Muscle layer of duodenum (tissue), 2 donors: Measurements from ENCODE around the gene PLA2G15.

ENCODE experiments used
- H3K27ac ChIP-seq: one replicate; pipeline ENCODE4 v1.7.0; 2013; ENCODE audit warnings: mild to moderate bottlenecking, low read length
- H3K27me3 ChIP-seq: one replicate; pipeline ENCODE4 v1.7.0; 2013; ENCODE audit warnings: low read depth, mild to moderate bottlenecking, control low read depth, low read length
- H3K36me3 ChIP-seq, 2 donors: one replicate each; pipeline ENCODE4 v1.7.0; 2013; ENCODE audit warnings: low read length in 2 of 2, control low read depth in 1 of 2, mild to moderate bottlenecking in 1 of 2; ENCODE audit not compliant: insufficient read depth in 2 of 2, control insufficient read depth in 1 of 2
- H3K4me1 ChIP-seq, 2 donors: one replicate each; pipeline ENCODE4 v1.7.0; 2013; ENCODE audit warnings: low read length in 2 of 2, mild to moderate bottlenecking in 2 of 2, control low read depth in 1 of 2, moderate library complexity in 1 of 2; ENCODE audit not compliant: insufficient read depth in 2 of 2, control insufficient read depth in 1 of 2
- H3K4me3 ChIP-seq, 2 donors: one replicate each; pipeline ENCODE4 v1.7.0; 2013; ENCODE audit warnings: low read length in 2 of 2, low read depth in 1 of 2, mild to moderate bottlenecking in 1 of 2
- H3K9me3 ChIP-seq, 2 donors: one replicate each; pipeline ENCODE4 v1.7.0; 2013; ENCODE audit warnings: low read length in 2 of 2, control low read depth in 1 of 2, mild to moderate bottlenecking in 1 of 2; ENCODE audit not compliant: control insufficient read depth in 1 of 2
- donor health status: healthy.

PLA2G15 gene

DNA sequence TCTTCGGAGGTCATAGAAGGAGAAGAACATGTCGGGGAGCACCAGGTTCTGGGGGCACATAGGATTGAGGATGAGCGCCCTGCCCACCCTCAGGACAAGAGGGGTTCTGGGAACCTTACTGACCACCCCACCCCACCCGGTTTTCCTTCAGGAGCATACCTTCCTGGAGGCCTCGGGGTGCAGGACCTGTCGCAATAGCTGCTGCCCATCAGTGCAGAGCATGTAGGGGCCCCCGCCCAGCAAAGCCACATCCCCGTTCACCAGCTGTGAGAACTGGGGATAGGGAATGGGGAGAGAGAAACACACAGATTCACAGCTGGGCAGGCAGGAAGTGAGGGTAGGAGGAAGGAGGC, 11.4 kb upstream of the PLA2G15 start:
- no peaks in the 10 kb centered on the region for H3K9me3 ChIP-seq
- peaks cover 0 to 2% of the 10 kb centered on the region in 2 donors for H3K36me3 ChIP-seq
- no peaks in the 10 kb centered on the region for H3K27me3 ChIP-seq
- peaks cover 7 to 24% of the 10 kb centered on the region in 2 donors for H3K4me1 ChIP-seq
- no peak overlapping the region for H3K27ac ChIP-seq
- peak overlapping the region in 1 of 2 donors; percentile 42 for H3K4me3 ChIP-seq

DNA sequence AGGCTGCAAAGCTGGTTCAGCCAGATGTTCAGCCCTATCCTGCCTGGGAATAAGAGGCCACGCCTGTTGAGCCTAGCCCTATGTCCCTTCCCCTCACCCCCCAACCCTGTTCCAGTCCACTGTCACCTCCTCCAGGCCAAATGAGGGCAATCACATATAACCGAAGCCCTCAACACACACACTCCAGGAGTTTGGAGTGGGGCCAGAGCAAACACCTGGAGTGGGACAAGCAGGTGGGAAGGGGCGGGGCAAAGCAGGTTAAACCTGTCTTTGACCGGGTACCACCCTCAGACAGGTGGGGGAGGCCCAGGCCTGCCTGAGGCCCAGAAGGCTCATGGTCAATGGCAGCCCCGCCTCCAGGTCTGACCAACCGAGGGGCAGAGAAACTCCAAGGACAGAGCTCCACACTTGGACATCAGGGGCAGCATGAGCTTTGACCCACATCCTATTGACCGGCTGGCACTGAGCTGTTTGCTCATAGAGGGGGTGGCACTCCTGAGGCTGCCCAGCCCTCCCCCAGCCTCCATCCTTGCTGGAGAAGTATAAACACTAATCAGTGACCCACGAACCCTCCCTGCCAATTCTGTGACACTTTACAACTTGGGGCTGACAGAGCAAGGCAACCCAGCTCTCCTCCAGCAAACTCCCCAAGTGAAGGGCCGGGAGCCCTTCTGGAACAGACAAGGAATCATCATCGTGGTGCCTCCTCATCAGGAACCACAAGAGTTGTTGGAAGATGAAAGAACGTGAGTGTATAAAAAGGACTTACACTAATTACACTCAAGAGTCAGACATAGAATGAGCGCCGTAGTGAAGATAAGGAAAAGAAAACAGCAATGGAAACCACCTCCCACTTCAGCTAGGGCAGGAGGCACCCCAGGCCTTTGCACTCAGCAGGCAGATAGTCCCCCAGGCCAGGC, 10.7 kb upstream of the PLA2G15 start:
- H3K4me3 ChIP-seq, result peak overlapping the region in 1 of 2 donors; percentile 42
- no peaks in the 10 kb centered on the region for H3K27me3 ChIP-seq
- H3K9me3 ChIP-seq, result no peaks in the 10 kb centered on the region
- H3K4me1 ChIP-seq, result peaks cover 7 to 20% of the 10 kb centered on the region in 2 donors
- no peaks in the 10 kb centered on the region for H3K36me3 ChIP-seq
- peak overlapping the region; percentile 40 for H3K27ac ChIP-seq

DNA sequence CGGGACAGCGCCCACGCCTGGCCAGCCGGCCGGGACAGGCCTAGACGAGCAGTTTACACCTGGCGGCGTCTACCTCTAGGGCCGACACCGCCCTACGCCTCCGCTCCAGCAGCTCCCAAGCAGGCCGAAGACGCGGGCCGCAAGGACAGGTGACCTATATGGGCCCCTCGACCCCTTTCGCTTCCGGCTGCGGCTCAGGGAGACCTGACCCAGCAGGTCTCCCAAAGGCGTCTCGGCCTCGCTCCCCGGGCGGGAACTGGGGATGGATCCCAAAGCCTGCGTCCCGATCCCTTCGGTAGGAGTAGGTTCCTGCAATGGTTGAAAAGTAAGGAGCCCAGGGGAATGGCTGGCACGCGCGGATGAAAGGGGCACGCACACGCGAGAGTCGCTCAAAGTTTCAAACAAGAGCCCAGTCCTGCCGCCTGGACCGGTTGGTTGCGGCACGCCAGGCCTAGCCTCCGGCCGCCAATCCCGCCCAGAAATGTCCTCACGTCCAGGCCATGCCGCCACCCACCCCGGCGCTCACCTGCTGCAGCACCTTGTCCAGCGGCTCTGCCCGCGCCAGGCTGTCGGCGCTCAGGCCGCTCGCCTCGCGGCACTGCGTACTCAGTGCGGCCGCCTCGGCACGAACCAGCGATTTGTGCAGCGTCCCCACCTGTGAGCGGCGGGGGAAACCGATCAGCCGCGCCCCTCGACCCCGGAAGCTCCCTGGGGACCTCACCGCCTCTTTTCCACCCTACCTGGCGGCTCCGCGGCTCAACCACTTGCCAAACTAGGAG, 9.9 kb upstream of the PLA2G15 start:
- H3K4me3 ChIP-seq, result peak overlapping the region in 1 of 2 donors; percentile 68
- no peaks in the 10 kb centered on the region for H3K9me3 ChIP-seq
- H3K27me3 ChIP-seq, result no peaks in the 10 kb centered on the region
- peaks cover 7 to 28% of the 10 kb centered on the region in 2 donors for H3K4me1 ChIP-seq
- no peak overlapping the region for H3K27ac ChIP-seq
- H3K36me3 ChIP-seq, result no peaks in the 10 kb centered on the region

DNA sequence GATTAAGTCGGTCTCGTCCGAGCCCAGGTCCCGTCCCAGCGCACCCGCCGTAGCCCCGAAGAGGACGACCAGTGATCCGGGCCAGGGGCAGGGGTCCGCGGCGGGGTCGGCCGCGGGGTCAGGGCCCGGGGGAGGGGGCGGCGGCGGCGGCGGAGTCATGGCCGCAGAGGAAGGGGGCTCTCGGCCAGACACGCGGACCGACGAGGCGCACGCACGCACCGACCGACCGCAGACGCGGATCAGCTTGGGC, 9.4 kb upstream of the PLA2G15 start, which contains the start of gene ESRP2:
TSS of gene ESRP2 (minus strand) at position 241 of the 250 bp plus-strand sequence. CDS start at position 159, 82 bp downstream.
- Histone ChIP-seq H3K4me3 (peak within 1 kb of the TSS; percentile 35 to 68), H3K27me3 (no peaks in the 10 kb centered on the region), H3K36me3 (no peaks in the 10 kb centered on the region), H3K9me3 (no peaks in the 10 kb centered on the region), H3K4me1 (peaks cover 7 to 28% of the 10 kb centered on the region in 2 donors), H3K27ac (peak within 1 kb of the TSS; percentile 75)

DNA sequence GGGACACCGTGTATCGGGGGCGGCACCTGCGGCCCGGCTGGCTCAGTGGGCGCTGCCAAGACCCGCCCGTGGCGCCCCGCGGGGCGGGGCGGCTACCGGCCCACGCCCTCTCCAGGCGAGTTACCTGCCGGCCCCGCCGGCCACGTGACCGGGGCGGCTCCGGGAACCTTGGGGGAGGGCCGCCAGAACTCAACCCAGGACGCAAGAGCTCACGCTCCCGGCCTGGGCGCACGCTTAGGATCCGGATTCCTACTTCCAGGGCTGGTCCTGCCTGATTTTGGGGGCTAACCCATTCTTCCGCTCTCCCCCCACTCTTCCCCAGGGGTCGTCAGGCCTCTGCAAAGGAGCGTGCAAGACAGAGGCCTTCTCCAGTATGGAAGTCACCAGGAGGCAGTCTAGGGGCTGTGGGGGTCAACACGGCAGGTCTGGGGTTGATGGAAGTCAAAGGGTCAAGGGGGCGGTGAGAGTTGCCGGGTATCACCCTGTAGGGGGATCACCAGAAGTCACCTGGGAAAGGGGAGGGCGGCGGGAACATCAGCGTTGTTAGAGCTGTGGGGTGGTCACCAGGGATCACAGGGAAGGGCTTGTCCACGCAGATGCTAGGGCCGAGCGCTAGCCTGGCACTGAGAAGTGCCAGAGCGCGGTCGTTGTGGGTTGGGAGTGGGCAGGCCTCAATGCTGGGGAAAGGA, 8.9 kb upstream of the PLA2G15 start:
- H3K4me3 ChIP-seq, result peak overlapping the region; percentile 35 to 68

DNA sequence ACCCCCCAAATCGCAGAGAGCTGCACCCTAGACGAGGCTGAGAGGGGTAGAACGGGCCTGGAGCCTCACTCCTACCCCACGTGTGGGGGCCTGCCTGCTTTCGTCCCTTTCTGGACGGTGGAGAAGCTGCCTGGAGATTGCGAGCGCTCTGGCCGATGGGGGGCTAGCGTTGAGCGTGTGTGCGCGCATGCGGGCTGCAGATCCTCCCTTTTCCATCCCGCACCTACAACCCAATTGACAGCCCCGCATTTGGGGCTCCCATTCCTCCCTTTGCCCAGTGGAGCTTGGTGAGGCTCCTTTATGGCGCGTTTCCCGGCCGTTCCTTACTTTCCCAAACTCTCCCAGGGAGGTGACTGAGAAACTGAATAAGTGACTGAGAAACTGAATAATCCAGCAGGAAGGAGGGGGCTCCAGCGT, 8.3 kb upstream of the PLA2G15 start:
- peak overlapping the region; percentile 35 to 68 for H3K4me3 ChIP-seq
- peaks cover 7 to 28% of the 10 kb centered on the region in 2 donors for H3K4me1 ChIP-seq
- no peaks in the 10 kb centered on the region for H3K27me3 ChIP-seq
- no peaks in the 10 kb centered on the region for H3K36me3 ChIP-seq
- H3K9me3 ChIP-seq, result no peaks in the 10 kb centered on the region
- H3K27ac ChIP-seq, result peak overlapping the region; percentile 75

More for the DNA sequence above, 8.9 kb upstream of the PLA2G15 start:
- Histone ChIP-seq H3K36me3 (no peaks in the 10 kb centered on the region), H3K4me1 (peaks cover 7 to 28% of the 10 kb centered on the region in 2 donors), H3K9me3 (no peaks in the 10 kb centered on the region), H3K27ac (peak overlapping the region; percentile 75), H3K27me3 (no peaks in the 10 kb centered on the region)

DNA sequence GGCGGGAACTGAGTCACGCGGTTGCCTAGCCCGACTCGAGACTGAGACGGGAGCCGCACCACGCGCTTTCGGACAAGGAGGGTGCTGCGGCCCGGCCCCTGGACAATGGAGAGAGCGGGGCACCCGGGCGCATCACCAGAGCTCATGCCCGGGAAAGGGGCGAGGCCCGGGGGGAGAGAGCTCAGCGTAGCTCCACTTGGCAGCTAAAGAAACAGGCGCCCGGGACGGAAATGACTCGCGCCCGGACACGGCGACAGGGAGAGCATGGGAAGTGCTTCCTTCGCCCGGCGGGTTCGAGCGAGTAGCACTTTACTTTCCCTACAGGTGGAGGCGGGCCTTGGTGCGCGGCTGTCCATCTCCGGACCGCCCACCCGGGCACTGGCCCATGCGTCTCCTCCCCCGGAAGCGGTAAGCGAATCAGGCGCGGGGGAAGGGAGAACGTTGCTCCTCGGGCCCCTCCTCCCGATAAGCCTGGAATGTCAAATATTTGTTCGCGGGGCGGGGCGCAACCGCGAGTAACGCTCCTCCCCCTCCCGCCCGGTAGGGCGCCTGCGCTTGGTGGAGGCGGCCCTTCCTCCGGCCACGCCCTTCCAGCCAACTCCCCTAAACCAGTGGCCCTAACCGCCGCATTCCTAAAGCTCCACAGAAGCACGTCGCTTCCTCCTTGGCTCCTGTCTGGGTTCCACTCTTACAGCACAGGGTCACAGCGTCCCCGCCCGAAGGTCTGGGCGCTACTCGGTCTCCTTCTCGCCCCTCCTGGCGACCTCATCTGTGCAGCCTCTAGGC, 7.7 kb upstream of the PLA2G15 start:
- H3K27me3 ChIP-seq, result no peaks in the 10 kb centered on the region
- H3K4me1 ChIP-seq, result peaks cover 7 to 28% of the 10 kb centered on the region in 2 donors
- peak overlapping the region; percentile 35 to 68 for H3K4me3 ChIP-seq
- H3K27ac ChIP-seq, result peak overlapping the region; percentile 75
- H3K36me3 ChIP-seq, result no peaks in the 10 kb centered on the region
- no peaks in the 10 kb centered on the region for H3K9me3 ChIP-seq

DNA sequence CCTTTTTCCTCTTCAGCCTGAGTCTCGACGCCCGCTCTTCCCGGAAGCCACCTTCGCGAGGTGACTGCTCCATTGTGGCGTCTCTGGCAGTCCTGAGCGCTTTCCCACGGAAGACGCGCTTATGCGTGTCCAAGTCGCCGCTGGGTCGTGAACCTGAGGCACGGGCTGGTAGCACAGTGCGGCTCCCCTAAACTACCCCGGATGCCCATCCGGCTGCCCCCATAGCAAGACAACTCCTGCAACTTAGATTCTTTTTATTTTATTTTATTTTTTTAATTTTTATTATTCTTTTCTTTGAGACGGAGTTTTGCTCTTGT, 7.2 kb upstream of the PLA2G15 start:
- peaks cover 7 to 28% of the 10 kb centered on the region in 2 donors for H3K4me1 ChIP-seq
- H3K27me3 ChIP-seq, result no peaks in the 10 kb centered on the region
- peak overlapping the region; percentile 42 for H3K27ac ChIP-seq
- no peaks in the 10 kb centered on the region for H3K36me3 ChIP-seq
- H3K4me3 ChIP-seq, result peak overlapping the region; percentile 35 to 68
- no peaks in the 10 kb centered on the region for H3K9me3 ChIP-seq

DNA sequence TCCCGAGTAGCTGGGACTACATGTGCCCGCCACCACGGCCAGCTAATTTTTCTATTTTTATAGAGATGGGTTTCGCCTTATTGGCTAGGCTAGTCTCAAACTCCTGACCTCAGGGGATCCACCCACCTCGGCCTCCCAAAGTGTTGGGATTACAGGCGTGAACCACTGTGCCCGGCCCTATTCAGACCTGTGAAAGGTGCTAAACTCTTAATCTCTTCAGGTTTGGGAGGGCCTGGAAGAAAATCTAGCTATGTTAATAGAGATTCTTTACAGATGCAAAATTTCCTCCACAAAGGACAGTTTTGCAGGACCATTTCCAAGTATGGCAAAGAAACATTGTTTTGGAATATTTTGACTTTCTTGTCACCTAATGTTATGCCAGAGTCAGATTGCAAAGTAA, 3.1 kb upstream of the PLA2G15 start:
- peaks cover 15 to 37% of the 10 kb centered on the region in 2 donors for H3K4me1 ChIP-seq
- H3K27ac ChIP-seq, result no peak overlapping the region
- no peaks in the 10 kb centered on the region for H3K9me3 ChIP-seq
- no peak overlapping the region for H3K4me3 ChIP-seq
- no peaks in the 10 kb centered on the region for H3K36me3 ChIP-seq
- H3K27me3 ChIP-seq, result no peaks in the 10 kb centered on the region

DNA sequence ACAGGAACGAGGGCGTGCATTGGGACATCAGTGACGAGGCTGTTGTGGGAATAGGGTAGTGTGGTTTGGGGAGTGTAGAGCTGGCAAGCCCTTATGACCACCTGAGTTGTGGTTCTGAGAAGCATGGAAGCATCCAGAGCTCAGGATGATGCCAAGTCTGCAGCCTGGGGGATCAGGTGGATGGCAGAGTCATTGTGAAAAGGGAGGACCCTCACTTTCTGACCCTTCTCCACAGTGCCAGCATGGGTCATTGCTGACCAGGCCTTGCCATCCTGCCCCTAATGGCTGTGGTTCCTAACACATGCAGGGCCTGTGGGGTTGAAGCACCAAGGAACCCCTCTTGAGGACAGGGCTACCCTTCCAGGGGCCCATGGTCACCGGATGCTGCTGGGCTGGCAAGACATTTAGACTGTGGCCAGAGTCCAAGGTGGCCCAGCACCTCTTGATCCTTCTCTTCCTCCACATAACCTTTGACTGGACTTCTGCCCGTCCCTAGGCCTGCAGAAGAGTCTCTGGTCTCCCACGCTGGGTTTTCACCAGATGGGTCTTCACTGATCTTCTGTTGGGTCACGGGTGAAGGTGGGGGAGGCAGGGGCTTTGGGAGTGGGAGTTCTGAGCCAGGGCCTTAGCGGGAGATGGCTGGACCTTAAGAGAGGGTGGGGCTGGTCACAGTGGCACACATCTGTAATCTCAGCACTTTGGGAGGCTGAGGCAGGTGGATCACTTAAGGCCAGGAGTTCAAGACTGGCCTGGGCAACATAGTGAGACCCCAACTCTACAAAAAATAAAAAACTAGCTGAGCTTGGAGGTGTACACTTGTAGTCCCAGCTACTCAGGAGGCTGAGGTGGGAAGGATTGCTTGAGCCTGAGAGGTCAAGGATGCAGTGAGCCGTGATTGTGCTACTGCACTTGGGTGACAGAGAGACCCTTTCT, 2.0 kb upstream of the PLA2G15 start:
- Histone ChIP-seq H3K4me3 (no peak overlapping the region), H3K27ac (no peak overlapping the region), H3K36me3 (no peaks in the 10 kb centered on the region), H3K4me1 (peaks cover 15 to 42% of the 10 kb centered on the region in 2 donors), H3K27me3 (no peaks in the 10 kb centered on the region), H3K9me3 (no peaks in the 10 kb centered on the region)
